Sigmoid colon (tissue), 4 donors: ENCODE results near the gene ZFYVE28.

ENCODE experiments used
- EP300 ChIP-seq, 4 donors: sonication (generic); formaldehyde crosslinking; IDR thresholded peaks; one replicate each; pipeline ENCODE4 v1.6.1; 2017; ENCODE audit warnings: antibody characterized with exemption in 4 of 4
- POLR2AphosphoS5 ChIP-seq, 4 donors: sonication (generic); formaldehyde crosslinking; IDR thresholded peaks; one replicate each; pipeline ENCODE4 v1.6.1; 2017; ENCODE audit warnings: antibody characterized with exemption in 4 of 4
- TF ChIP-seq, protein P1 (sequence below), 4 experiments: fragments of 450-650 bp in 3 of 4; fragments of 200-600 bp in 1 of 4; IDR thresholded peaks; one replicate each; pipeline ENCODE4 v1.5.1; 2016 to 2019; ENCODE audit warnings: antibody characterized with exemption in 4 of 4, mild to moderate bottlenecking in 3 of 4, moderate library complexity in 2 of 4

DNA sequence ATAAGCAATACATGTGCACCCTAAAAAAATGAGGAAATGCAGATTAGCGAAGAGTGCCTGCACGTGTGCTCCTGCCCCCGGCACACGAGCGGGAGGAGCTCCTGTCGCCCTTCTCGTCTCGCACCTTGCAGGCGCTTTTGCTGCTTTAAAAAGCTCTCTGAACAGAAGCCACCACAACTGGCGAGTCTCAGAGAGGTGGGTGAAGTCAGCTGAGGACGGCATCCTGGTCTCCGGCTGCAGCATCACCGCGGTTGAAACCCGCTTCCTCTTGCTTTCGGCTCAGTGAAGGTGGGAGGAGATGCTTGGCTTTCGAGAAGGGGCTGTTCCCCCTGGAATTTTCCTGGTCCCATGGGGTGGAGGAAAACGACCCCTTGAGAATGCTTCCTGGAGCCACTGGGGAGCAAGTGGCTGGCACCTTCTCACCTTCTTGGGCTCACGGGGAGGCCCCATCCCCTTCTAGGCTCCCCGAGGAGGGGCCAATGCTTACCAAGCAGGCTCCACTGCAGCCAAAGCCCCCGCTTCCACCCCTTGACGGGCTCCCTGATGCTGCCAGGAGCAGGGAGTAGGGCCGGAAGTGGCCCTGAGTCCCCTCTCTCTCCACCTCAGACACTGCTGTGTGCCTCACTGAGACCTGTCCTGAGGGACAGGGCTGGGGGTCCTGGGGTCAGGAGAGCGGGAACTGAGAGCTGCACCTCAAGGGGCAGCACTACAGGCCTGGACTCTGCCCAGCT lies 127.3 kb downstream of the ZFYVE28 start:
- TF ChIP-seq EP300 (IDR thresholded peaks at IDR 0.05) (no peak), POLR2AphosphoS5 (IDR thresholded peaks at IDR 0.05) (no peak)
- TF ChIP-seq, protein P1, sequence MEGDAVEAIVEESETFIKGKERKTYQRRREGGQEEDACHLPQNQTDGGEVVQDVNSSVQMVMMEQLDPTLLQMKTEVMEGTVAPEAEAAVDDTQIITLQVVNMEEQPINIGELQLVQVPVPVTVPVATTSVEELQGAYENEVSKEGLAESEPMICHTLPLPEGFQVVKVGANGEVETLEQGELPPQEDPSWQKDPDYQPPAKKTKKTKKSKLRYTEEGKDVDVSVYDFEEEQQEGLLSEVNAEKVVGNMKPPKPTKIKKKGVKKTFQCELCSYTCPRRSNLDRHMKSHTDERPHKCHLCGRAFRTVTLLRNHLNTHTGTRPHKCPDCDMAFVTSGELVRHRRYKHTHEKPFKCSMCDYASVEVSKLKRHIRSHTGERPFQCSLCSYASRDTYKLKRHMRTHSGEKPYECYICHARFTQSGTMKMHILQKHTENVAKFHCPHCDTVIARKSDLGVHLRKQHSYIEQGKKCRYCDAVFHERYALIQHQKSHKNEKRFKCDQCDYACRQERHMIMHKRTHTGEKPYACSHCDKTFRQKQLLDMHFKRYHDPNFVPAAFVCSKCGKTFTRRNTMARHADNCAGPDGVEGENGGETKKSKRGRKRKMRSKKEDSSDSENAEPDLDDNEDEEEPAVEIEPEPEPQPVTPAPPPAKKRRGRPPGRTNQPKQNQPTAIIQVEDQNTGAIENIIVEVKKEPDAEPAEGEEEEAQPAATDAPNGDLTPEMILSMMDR (IDR thresholded peaks at IDR 0.05): no peak
